ENCODE data around the gene NCKAP5. TPM values are rescaled to one million over a fixed set of nuclear protein-coding genes. Genes with fewer than 3 reads are reported as not detected.

NCKAP5 gene
- total RNA-seq, 1 experiment from 2014 or later = 3.2 TPM

DNA sequence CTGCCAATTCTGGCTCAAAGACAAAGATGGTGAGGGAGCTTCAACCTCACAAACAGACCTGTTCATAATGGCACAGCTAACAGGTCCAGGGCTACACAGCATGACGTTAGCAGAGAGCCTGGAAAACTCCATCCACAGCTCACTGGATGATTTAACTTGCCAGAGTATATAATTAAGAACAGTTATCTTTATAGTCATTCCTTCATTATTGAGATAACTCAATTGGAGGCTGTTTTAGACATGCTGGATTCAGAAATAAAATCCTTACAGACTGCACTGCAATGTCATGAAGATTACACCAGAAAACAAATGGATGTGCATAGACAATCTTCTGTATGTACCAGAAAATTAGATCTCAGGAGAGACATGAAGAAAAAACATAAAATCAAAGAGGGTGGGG, 843.1 kb downstream of the NCKAP5 start:
- Histone ChIP-seq H3K27me3 (ENCODE audit: low read length) (no peaks in the 10 kb centered on the region), H2AFZ (ENCODE audit: low read length) (no peak overlapping the region), H3K4me1 (ENCODE audit: insufficient read depth, low read length) (no peaks in the 10 kb centered on the region), H3F3A (ENCODE audit: low read length, unreplicated experiment) (no peaks in the 10 kb centered on the region), H3K9me3 (ENCODE audit: low read length) (no peaks in the 10 kb centered on the region), H3K9me2 (replicated peaks; ENCODE audit: low read length) (no peaks in the 10 kb centered on the region), H3K36me3 (ENCODE audit: low read depth, low read length) (no peaks in the 10 kb centered on the region), H3K27ac (ENCODE audit: low read length) (no peak overlapping the region), H3K4me2 (ENCODE audit: low read length) (no peak overlapping the region), H3K4me3 (ENCODE audit: low read length) (no peak overlapping the region), H3K9ac (ENCODE audit: low read length) (no peak overlapping the region), H3K79me2 (ENCODE audit: low read length) (no peaks in the 10 kb centered on the region), H4K20me1 (ENCODE audit: low read length) (no peaks in the 10 kb centered on the region)
- ChIA-PET POLR2A (ENCODE audit: unreplicated experiment) (interaction anchor here (0.6 kb wide), 1 partner anchor 441 kb away, joined by 3 read pairs; no protein-coding TSS in a partner anchor), CTCF (no interaction called here)
- BruUV-seq (replicated peaks) = no TSS peak
- intact Hi-C loops (cut with micrococcal nuclease) = no loop called here
- ATAC-seq = no peak
- DNase-seq = no peak
- no peak for TF ChIP-seq EZH2phosphoT487 (IDR thresholded peaks at IDR 0.05; ENCODE audit: borderline replicate concordance, low read length)
- no peak for TF ChIP-seq CTCF (conservative IDR thresholded peaks at IDR 0.05; ENCODE audit: low read depth, low read length)
- no peak for TF ChIP-seq EZH2 (IDR thresholded peaks at IDR 0.05; ENCODE audit: low read length, unreplicated experiment)

DNA sequence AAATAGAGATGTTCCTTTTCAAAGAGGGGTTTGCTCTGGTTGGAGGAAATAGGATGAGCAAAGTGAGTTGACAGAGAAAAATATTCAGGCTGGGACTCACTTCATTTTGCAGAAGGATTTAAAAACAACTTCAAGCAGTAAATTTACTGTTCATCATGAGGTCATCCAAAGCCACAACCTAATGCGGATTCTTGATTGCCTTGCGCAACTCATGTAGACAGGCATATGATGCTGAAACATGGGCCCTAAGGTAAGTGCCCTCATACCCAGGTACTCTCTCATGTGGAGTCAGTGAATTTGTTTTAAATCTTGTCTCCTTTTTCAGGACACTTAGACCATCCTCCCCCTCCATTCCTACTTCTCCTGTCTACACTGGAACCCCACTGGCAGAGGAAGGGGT, 846.3 kb downstream of the NCKAP5 start:
- H3K79me2 ChIP-seq (ENCODE audit: low read length) = no peaks in the 10 kb centered on the region
- intact Hi-C loops (cut with micrococcal nuclease) = no loop called here
- ChIA-PET CTCF (no interaction called here), POLR2A (ENCODE audit: unreplicated experiment) (no interaction called here)
- BruUV-seq (replicated peaks) = no TSS peak
- no peak for TF ChIP-seq CTCF (conservative IDR thresholded peaks at IDR 0.05; ENCODE audit: low read depth, low read length)
- no peak for TF ChIP-seq EZH2 (IDR thresholded peaks at IDR 0.05; ENCODE audit: low read length, unreplicated experiment)
- no peak for TF ChIP-seq EZH2phosphoT487 (IDR thresholded peaks at IDR 0.05; ENCODE audit: borderline replicate concordance, low read length)
- H3K9ac ChIP-seq (ENCODE audit: low read length) = no peak overlapping the region
- no peaks in the 10 kb centered on the region for H3K9me3 ChIP-seq (ENCODE audit: low read length)
- ATAC-seq = no peak
- DNase-seq = peak; percentile 8
- H3K36me3 ChIP-seq (ENCODE audit: low read depth, low read length) = no peaks in the 10 kb centered on the region
- H2AFZ ChIP-seq (ENCODE audit: low read length) = no peak overlapping the region
- no peak overlapping the region for H3K27ac ChIP-seq (ENCODE audit: low read length)
- no peaks in the 10 kb centered on the region for H3K4me1 ChIP-seq (ENCODE audit: insufficient read depth, low read length)
- H3K4me2 ChIP-seq (ENCODE audit: low read length) = no peak overlapping the region
- no peaks in the 10 kb centered on the region for H3F3A ChIP-seq (ENCODE audit: low read length, unreplicated experiment)
- no peak overlapping the region for H3K4me3 ChIP-seq (ENCODE audit: low read length)
- no peaks in the 10 kb centered on the region for H3K27me3 ChIP-seq (ENCODE audit: low read length)
- H3K9me2 ChIP-seq (replicated peaks; ENCODE audit: low read length) = no peaks in the 10 kb centered on the region
- no peaks in the 10 kb centered on the region for H4K20me1 ChIP-seq (ENCODE audit: low read length)

- Histone ChIP-seq H3K4me2 (ENCODE audit: low read length) (no peak overlapping the region), H3K9me2 (replicated peaks; ENCODE audit: low read length) (no peaks in the 10 kb centered on the region), H2AFZ (ENCODE audit: low read length) (no peak overlapping the region), H3K4me3 (ENCODE audit: low read length) (no peak overlapping the region), H4K20me1 (ENCODE audit: low read length) (no peaks in the 10 kb centered on the region), H3K4me1 (ENCODE audit: insufficient read depth, low read length) (peaks cover 6% of the 10 kb centered on the region; the same call in 1 of the 2 replicates), H3K9me3 (ENCODE audit: low read length) (no peaks in the 10 kb centered on the region), H3F3A (ENCODE audit: low read length, unreplicated experiment) (no peaks in the 10 kb centered on the region), H3K27me3 (ENCODE audit: low read length) (no peaks in the 10 kb centered on the region), H3K27ac (ENCODE audit: low read length) (no peak overlapping the region), H3K36me3 (ENCODE audit: low read depth, low read length) (no peaks in the 10 kb centered on the region), H3K9ac (ENCODE audit: low read length) (no peak overlapping the region), H3K79me2 (ENCODE audit: low read length) (no peaks in the 10 kb centered on the region)
- intact Hi-C loops (cut with micrococcal nuclease) = no loop called here
- no TSS peak for BruUV-seq (replicated peaks)
- TF ChIP-seq CTCF (conservative IDR thresholded peaks at IDR 0.05; ENCODE audit: low read depth, low read length) (no peak), EZH2 (IDR thresholded peaks at IDR 0.05; ENCODE audit: low read length, unreplicated experiment) (no peak), EZH2phosphoT487 (IDR thresholded peaks at IDR 0.05; ENCODE audit: borderline replicate concordance, low read length) (no peak)
- ATAC-seq (no peak), DNase-seq (no peak)
- CTCF ChIA-PET = no interaction called here
- POLR2A ChIA-PET (ENCODE audit: unreplicated experiment) = no interaction called here
Measured at GRCh38 chr2:132720393-132720792, 847.9 kb downstream of the NCKAP5 start.

Measured in PC-3 (cell line).